ENCODE measurements around the gene FMNL2.
"Not testable (repeated sequence)": the region's sequence is repeated elsewhere in the genome, so short reads cannot be mapped to it uniquely, and the experiment has no call there.

The FMNL2 gene

DNA sequence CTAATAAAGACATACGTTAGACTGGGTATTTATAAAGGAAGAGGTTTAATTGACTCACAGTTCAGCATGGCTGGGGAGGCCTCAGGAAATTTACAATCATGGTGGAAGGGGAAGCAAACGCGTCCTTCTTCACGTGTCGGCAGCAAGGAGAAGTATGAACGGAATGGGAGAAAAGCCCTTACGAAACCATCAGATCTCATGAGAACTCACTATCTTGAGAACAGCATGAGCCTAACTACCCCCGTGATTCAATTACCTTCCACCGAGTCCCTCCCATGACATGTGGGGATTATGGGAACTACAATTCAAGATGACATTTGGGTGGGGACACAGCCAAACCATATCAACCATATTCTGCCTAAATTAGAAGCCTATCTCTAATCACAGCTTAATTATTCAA is 53.3 kb downstream of the FMNL2 start:
- H3K4me3 ChIP-seq (ENCODE audit: low read length); DNase-seq (ENCODE audit: low read depth, low spot score): not testable (repeated sequence)

DNA sequence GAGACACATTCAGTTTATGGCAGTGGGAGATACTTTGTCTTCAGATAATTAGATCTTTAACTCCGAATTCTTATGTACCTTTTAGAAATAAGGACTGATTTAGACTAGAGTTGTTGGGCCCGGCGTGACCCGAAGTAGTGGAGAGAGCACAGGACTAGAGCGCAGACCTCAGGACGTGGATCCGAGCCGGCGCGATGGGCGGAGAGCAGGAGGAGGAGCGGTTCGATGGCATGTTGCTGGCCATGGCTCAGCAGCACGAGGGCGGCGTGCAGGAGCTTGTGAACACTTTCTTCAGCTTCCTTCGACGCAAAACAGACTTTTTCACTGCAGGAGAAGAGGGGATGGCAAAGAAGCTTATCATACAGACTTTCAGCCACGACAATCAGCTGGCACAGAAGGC is 54.5 kb downstream of the FMNL2 start:
- Histone ChIP-seq H3K4me1 (ENCODE audit: control insufficient read depth, insufficient read depth, low read length) (peaks cover 1% of the 10 kb centered on the region; the same call in 1 of the 2 replicates), H3K27ac (ENCODE audit: low read length) (no peak overlapping the region), H3K27me3 (ENCODE audit: control insufficient read depth, insufficient read depth, low read length) (no peaks in the 10 kb centered on the region), H3K4me3 (ENCODE audit: low read length) (no peak overlapping the region), H3K9me3 (ENCODE audit: control insufficient read depth, insufficient read depth, low read length) (no peaks in the 10 kb centered on the region), H3K36me3 (ENCODE audit: control insufficient read depth, insufficient read depth, low read length) (no peaks in the 10 kb centered on the region)
- no CpG with 5 or more reads among the region's 19 CpGs for WGBS (ENCODE audit: insufficient coverage, insufficient read length)
- no peak for DNase-seq (ENCODE audit: low read depth, low spot score)

More for the DNA sequence above, 53.3 kb downstream of the FMNL2 start:
- H3K4me1 ChIP-seq (ENCODE audit: control insufficient read depth, insufficient read depth, low read length); H3K36me3 ChIP-seq (ENCODE audit: control insufficient read depth, insufficient read depth, low read length); H3K27me3 ChIP-seq (ENCODE audit: control insufficient read depth, insufficient read depth, low read length); H3K27ac ChIP-seq (ENCODE audit: low read length); H3K9me3 ChIP-seq (ENCODE audit: control insufficient read depth, insufficient read depth, low read length): not testable (repeated sequence)
- no CpG with 5 or more reads among the region's 9 CpGs for WGBS (ENCODE audit: insufficient coverage, insufficient read length)

DNA sequence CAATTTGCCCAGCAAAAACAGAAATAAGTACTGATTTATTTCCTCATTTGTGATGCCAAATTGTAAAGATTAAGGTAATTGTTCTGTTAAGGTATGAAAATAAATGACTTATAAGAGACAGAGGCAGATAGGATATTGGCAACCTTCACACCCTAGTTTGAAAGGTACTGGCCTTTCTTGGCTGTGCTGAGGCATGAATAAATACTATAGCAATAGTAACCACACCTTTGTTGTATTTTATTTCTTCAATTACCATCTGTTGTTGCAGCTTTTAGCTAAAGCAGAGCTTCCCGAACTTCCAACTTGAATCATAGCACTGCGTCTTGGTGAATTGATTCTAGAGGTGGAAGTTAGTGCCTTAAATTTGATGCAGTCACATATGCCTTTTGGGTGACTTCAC is 55.9 kb downstream of the FMNL2 start:
- DNase-seq (ENCODE audit: low read depth, low spot score), result no peak
- H3K27ac ChIP-seq (ENCODE audit: low read length), result no peak overlapping the region
- H3K36me3 ChIP-seq (ENCODE audit: control insufficient read depth, insufficient read depth, low read length), result no peaks in the 10 kb centered on the region
- H3K4me3 ChIP-seq (ENCODE audit: low read length), result no peak overlapping the region
- no CpG with 5 or more reads among the region's 2 CpGs for WGBS (ENCODE audit: insufficient coverage, insufficient read length)
- peaks cover under 1% of the 10 kb centered on the region; the same call in 1 of the 2 replicates for H3K4me1 ChIP-seq (ENCODE audit: control insufficient read depth, insufficient read depth, low read length)
- no peaks in the 10 kb centered on the region for H3K9me3 ChIP-seq (ENCODE audit: control insufficient read depth, insufficient read depth, low read length)
- no peaks in the 10 kb centered on the region for H3K27me3 ChIP-seq (ENCODE audit: control insufficient read depth, insufficient read depth, low read length)

DNA sequence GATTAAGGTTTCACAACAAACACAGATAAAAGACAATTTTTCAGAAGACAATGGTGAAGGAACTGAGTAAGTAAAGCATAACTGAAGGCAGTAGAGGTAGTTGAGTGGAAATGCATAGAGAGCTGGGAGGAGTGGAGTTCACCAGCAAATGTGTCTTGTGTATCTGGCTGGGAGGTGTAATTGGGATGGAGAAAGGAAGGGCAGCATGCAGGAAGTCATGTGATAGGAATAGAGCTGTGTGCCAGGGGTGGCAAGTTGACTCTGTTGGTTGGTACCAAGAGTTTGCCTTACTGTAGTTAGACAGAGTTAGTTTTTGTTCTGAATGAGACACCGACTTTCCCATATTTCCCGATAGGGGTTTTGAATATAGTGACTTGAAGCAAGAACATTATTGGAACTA is 56.3 kb downstream of the FMNL2 start:
- Histone ChIP-seq H3K4me3 (ENCODE audit: low read length) (no peak overlapping the region), H3K27me3 (ENCODE audit: control insufficient read depth, insufficient read depth, low read length) (no peaks in the 10 kb centered on the region), H3K9me3 (ENCODE audit: control insufficient read depth, insufficient read depth, low read length) (no peaks in the 10 kb centered on the region), H3K36me3 (ENCODE audit: control insufficient read depth, insufficient read depth, low read length) (no peaks in the 10 kb centered on the region), H3K4me1 (ENCODE audit: control insufficient read depth, insufficient read depth, low read length) (no peaks in the 10 kb centered on the region), H3K27ac (ENCODE audit: low read length) (no peak overlapping the region)
- no peak for DNase-seq (ENCODE audit: low read depth, low spot score)
- no CpG with 5 or more reads among the region's 2 CpGs for WGBS (ENCODE audit: insufficient coverage, insufficient read length)

DNA sequence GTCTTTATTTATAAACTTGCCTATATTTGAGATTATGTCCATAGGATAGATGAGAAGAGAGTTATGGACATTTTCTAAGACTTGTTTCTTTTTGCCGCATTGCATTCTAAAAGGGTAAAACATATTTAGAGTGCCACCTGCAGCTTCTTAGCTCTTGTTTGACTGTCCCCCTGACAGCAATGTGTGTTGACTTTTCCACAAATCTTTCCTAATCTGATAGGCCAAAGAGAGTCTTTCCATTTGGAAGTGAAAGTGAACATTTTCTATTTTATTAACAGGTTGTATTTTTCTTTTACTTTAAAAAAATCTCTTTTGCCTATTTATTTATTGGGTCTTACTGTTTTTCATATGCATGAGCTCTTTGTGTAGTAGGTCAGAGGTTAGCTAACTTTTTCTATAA is 58.4 kb downstream of the FMNL2 start:
- no CpG with 5 or more reads among the region's 1 CpG for WGBS (ENCODE audit: insufficient coverage, insufficient read length)
- no peaks in the 10 kb centered on the region for H3K27me3 ChIP-seq (ENCODE audit: control insufficient read depth, insufficient read depth, low read length)
- H3K4me1 ChIP-seq (ENCODE audit: control insufficient read depth, insufficient read depth, low read length), result no peaks in the 10 kb centered on the region
- no peak overlapping the region for H3K4me3 ChIP-seq (ENCODE audit: low read length)
- no peak for DNase-seq (ENCODE audit: low read depth, low spot score)
- no peaks in the 10 kb centered on the region for H3K36me3 ChIP-seq (ENCODE audit: control insufficient read depth, insufficient read depth, low read length)
- H3K27ac ChIP-seq (ENCODE audit: low read length), result no peak overlapping the region
- no peaks in the 10 kb centered on the region for H3K9me3 ChIP-seq (ENCODE audit: control insufficient read depth, insufficient read depth, low read length)

DNA sequence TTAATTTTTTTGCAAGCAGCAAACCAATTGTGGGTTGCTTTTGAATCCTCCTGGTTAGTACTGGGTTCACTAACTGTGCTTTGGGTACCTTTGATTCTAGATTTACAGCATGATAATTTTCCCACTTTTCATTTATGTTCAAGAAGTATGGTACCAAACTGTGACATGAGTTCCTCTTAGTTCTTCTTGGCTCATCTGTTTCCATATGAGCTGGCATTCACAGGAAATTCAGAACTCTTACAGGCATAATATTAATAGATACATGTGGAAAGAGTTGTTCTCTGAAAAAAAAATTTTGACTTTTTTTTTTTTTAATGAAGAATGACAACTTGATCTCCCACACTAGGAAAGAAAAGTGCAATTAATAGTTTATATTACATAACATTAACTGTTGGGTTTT is 59.4 kb downstream of the FMNL2 start:
- H3K27ac ChIP-seq (ENCODE audit: low read length), result no peak overlapping the region
- DNase-seq (ENCODE audit: low read depth, low spot score), result no peak
- no peaks in the 10 kb centered on the region for H3K9me3 ChIP-seq (ENCODE audit: control insufficient read depth, insufficient read depth, low read length)
- H3K4me1 ChIP-seq (ENCODE audit: control insufficient read depth, insufficient read depth, low read length), result no peaks in the 10 kb centered on the region
- H3K4me3 ChIP-seq (ENCODE audit: low read length), result no peak overlapping the region
- no peaks in the 10 kb centered on the region for H3K36me3 ChIP-seq (ENCODE audit: control insufficient read depth, insufficient read depth, low read length)
- H3K27me3 ChIP-seq (ENCODE audit: control insufficient read depth, insufficient read depth, low read length), result no peaks in the 10 kb centered on the region

DNA sequence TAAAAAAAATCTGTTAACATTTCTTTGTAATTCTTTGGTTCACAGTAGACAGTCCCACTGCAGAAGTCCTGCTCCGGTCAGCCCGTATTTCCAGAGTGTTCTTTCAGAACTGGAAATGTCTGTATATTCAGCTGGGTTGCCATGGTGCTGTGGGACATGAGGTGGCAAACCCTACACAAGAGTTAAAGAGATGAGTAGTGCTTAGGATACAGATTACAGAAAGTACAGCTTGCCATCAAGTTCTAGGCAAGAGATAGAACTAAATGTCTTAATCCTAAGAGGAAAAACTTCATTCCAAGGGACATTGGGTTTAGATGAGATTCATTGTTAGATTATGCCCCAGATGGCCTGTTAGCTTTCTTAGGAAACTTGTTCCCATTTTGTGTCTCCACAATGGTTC is 60.1 kb downstream of the FMNL2 start:
- H3K27ac ChIP-seq (ENCODE audit: low read length), result no peak overlapping the region
- WGBS (ENCODE audit: insufficient coverage, insufficient read length), result no CpG with 5 or more reads among the region's 2 CpGs
- DNase-seq (ENCODE audit: low read depth, low spot score), result no peak
- no peaks in the 10 kb centered on the region for H3K27me3 ChIP-seq (ENCODE audit: control insufficient read depth, insufficient read depth, low read length)
- H3K9me3 ChIP-seq (ENCODE audit: control insufficient read depth, insufficient read depth, low read length), result no peaks in the 10 kb centered on the region
- no peaks in the 10 kb centered on the region for H3K36me3 ChIP-seq (ENCODE audit: control insufficient read depth, insufficient read depth, low read length)
- no peak overlapping the region for H3K4me3 ChIP-seq (ENCODE audit: low read length)
- H3K4me1 ChIP-seq (ENCODE audit: control insufficient read depth, insufficient read depth, low read length), result no peaks in the 10 kb centered on the region

DNA sequence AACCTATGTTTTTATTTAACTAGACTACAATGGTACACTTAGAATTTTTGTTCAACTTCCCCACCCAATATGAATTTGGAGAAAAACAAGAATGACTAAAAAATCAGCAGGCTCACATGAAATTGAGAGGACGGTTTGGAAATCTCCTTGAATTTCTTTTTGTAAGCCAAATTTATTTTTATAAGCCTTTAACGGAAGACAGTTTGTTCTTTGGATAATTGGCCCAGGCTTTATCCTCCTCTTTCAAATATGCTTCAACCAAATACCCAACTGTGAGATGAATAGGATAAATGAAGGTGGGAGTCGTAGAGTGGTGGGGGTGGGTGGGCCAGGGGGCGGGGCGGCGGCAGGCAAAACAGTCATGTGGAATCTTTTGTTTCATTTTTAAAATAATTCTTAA is 60.6 kb downstream of the FMNL2 start:
- H3K36me3 ChIP-seq (ENCODE audit: control insufficient read depth, insufficient read depth, low read length), result no peaks in the 10 kb centered on the region
- no peak overlapping the region for H3K27ac ChIP-seq (ENCODE audit: low read length)
- DNase-seq (ENCODE audit: low read depth, low spot score), result no peak
- H3K27me3 ChIP-seq (ENCODE audit: control insufficient read depth, insufficient read depth, low read length), result no peaks in the 10 kb centered on the region
- H3K4me3 ChIP-seq (ENCODE audit: low read length), result no peak overlapping the region
- H3K9me3 ChIP-seq (ENCODE audit: control insufficient read depth, insufficient read depth, low read length), result no peaks in the 10 kb centered on the region
- H3K4me1 ChIP-seq (ENCODE audit: control insufficient read depth, insufficient read depth, low read length), result no peaks in the 10 kb centered on the region
- no CpG with 5 or more reads among the region's 6 CpGs for WGBS (ENCODE audit: insufficient coverage, insufficient read length)

DNA sequence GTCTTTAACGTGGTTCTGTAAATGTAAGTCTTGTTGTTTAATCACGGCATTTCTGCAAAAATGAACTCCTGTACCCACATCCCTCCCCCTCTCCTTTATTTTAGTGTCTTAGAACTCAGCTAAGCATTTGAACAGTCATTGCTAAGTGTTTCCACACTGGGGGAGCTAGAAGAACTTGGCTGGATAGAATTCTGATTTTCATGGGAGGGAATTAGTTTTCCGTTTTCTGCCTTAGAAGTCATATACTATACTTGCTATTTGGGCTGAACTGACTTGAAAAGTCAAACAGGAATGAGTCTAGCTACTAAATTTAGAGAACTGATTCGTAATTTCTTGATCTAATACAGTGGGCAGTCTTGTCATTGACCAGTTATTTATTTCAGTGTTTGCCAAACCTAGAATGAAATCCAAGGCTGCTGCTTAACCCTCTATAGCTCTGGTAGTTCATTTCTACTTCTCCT is 61.1 kb downstream of the FMNL2 start:
- Histone ChIP-seq H3K27ac (ENCODE audit: low read length) (no peak overlapping the region), H3K9me3 (ENCODE audit: control insufficient read depth, insufficient read depth, low read length) (no peaks in the 10 kb centered on the region), H3K4me1 (ENCODE audit: control insufficient read depth, insufficient read depth, low read length) (no peaks in the 10 kb centered on the region), H3K36me3 (ENCODE audit: control insufficient read depth, insufficient read depth, low read length) (no peaks in the 10 kb centered on the region), H3K27me3 (ENCODE audit: control insufficient read depth, insufficient read depth, low read length) (no peaks in the 10 kb centered on the region), H3K4me3 (ENCODE audit: low read length) (no peak overlapping the region)
- WGBS (ENCODE audit: insufficient coverage, insufficient read length), result no CpG with 5 or more reads among the region's 4 CpGs
- DNase-seq (ENCODE audit: low read depth, low spot score), result no peak

DNA sequence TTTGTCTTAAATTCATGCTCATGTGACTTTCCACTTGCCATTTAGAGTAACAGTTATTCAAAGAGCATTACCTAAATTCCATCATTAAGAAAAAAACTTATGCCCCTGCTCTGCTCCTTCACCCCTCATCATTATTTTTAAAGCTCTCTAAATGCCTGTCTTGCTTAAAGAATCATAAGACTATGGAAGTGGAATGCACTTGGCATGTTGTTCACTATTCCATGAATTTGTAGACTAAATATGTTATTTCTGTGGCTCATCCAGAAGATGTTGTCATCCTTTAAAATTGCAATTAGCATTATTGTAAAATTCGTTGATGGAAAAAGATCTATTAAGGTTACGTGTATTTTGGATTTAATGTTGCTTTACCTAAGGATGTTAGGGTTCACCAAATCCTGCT is 61.8 kb downstream of the FMNL2 start:
- H3K27ac ChIP-seq (ENCODE audit: low read length), result no peak overlapping the region
- no peak for DNase-seq (ENCODE audit: low read depth, low spot score)
- H3K4me1 ChIP-seq (ENCODE audit: control insufficient read depth, insufficient read depth, low read length), result no peaks in the 10 kb centered on the region
- no peak overlapping the region for H3K4me3 ChIP-seq (ENCODE audit: low read length)
- H3K27me3 ChIP-seq (ENCODE audit: control insufficient read depth, insufficient read depth, low read length), result no peaks in the 10 kb centered on the region
- WGBS (ENCODE audit: insufficient coverage, insufficient read length), result 93% methylated on average over 2 of the region's 2 CpGs
- H3K36me3 ChIP-seq (ENCODE audit: control insufficient read depth, insufficient read depth, low read length), result no peaks in the 10 kb centered on the region
- H3K9me3 ChIP-seq (ENCODE audit: control insufficient read depth, insufficient read depth, low read length), result no peaks in the 10 kb centered on the region

DNA sequence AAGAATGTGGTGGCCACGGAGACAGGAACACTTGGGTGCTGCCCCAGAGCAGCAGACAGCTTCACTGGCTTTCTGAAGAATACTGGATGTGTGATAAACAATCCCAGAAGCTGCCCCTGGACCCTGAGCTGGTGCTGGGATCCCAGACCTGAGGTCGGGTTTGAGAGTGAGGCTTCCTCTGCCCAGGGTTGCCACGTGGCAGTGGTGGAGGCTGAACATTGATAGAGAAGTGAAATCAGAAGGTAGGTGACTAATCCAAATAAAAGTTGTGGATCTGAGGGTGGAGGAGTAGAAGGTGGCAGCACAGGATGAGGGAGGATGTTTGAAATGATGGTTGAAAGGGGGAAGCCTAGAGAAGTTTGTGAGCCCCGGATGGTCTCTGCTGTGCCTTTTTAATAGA is 64.0 kb downstream of the FMNL2 start:
- Histone ChIP-seq H3K27me3 (ENCODE audit: control insufficient read depth, insufficient read depth, low read length) (no peaks in the 10 kb centered on the region), H3K36me3 (ENCODE audit: control insufficient read depth, insufficient read depth, low read length) (no peaks in the 10 kb centered on the region), H3K9me3 (ENCODE audit: control insufficient read depth, insufficient read depth, low read length) (no peaks in the 10 kb centered on the region), H3K4me3 (ENCODE audit: low read length) (no peak overlapping the region), H3K4me1 (ENCODE audit: control insufficient read depth, insufficient read depth, low read length) (peaks cover 2% of the 10 kb centered on the region; the same call in 1 of the 2 replicates), H3K27ac (ENCODE audit: low read length) (no peak overlapping the region)
- WGBS (ENCODE audit: insufficient coverage, insufficient read length), result no CpG with 5 or more reads among the region's 4 CpGs
- no peak for DNase-seq (ENCODE audit: low read depth, low spot score)
